GM12892 (cell line): ENCODE results near the gene CAV2.

Source experiments
- DNase-seq: peaks from one replicate; pipeline ENCODE4 v3.0.0; 2011; ENCODE audit not compliant: insufficient read length
- FAIRE-seq: peaks from 2 replicates; lab custom pipeline; 2011; peaks lifted over from hg19 to GRCh38; lab: Jason Lieb, UNC
- POLR2A ChIP-seq: IDR thresholded peaks from 2 replicates; pipeline ENCODE4 v1.6.1; 2011; ENCODE audit warnings: low read depth, low read length, control low read depth
- POLR2AphosphoS5 ChIP-seq: IDR thresholded peaks from 2 replicates; pipeline ENCODE4 v1.6.1; 2011; ENCODE audit warnings: low read depth, low read length, control low read depth
- TAF1 ChIP-seq: IDR thresholded peaks from 2 replicates; pipeline ENCODE4 v1.6.1; 2011; ENCODE audit warnings: low read depth, mild to moderate bottlenecking, control low read depth, low read length, borderline replicate concordance

The CAV2 gene

DNA sequence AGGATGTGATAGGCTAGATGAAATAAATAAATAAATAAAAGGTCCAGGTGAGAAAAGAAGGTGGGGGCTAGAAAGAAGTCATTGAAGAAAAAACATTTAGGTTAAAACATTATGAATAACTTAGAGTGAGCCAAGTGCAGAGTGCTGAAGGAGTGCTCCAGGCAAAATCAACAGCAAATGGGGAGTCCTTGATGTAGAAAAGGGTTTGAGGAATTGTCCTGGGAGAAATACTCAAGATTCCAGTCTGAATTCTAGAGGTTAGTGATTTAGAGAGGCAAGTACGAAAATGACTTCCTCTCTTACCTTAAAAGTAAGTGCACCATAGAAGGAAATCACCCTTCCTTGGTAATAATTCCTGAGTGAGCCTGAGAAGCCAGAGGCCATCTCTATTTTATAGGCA, 44.9 kb downstream of the CAV2 start:
- no peak for FAIRE-seq
- no peak for TF ChIP-seq POLR2A
- no peak for TF ChIP-seq POLR2AphosphoS5
- no peak for TF ChIP-seq TAF1
- no peak for DNase-seq

DNA sequence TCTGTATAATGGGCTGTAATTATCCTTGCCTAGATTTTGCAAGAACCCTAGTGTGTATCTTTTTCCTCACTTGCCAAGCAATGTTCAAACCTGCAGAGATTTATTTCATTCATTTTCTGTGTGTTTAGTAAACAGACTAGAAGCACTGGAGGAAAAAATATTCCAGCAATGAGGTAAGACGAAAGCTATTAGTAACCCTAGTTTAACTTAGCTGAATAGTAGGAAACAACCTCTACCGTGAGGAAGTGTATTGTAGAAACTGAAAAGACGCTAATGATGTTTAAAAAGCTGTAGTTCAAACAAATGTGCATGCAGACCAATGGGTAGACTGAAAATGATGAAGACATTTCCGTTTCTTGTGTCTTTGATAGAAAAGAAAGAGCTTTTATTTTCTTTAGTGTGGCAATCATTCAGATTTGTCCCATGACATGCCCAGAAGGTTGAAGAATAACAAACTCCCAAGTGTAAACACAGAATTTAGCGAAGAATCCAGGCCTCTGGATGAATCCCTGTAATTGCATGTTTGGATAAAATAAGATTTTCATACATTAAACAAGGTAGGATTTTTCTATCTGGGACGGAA, 46.0 kb downstream of the CAV2 start:
- DNase-seq (no peak), FAIRE-seq (no peak)
- TF ChIP-seq POLR2A (no peak), TAF1 (no peak), POLR2AphosphoS5 (no peak)

DNA sequence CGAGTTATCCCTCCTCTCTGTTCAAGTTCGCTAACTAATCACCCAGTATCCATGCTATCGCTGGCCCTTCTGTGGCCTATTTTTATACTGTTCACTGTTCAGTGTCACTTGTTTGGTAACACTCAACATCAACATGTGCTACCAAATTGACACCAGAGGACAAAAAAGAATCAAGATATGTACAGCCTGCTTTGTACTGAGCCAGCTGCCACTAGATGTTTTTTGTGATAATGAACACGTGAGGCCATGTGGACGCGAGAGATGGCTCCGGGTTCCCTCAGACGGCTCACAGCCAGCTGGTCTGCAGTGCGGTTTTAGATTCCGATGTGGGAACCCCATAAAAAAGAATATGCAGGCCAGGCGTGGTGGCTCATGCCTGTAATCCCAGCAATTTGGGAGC, 46.5 kb downstream of the CAV2 start:
- no peak for FAIRE-seq
- no peak for TF ChIP-seq POLR2A
- TF ChIP-seq POLR2AphosphoS5, result no peak
- TF ChIP-seq TAF1, result no peak
- DNase-seq, result no peak

DNA sequence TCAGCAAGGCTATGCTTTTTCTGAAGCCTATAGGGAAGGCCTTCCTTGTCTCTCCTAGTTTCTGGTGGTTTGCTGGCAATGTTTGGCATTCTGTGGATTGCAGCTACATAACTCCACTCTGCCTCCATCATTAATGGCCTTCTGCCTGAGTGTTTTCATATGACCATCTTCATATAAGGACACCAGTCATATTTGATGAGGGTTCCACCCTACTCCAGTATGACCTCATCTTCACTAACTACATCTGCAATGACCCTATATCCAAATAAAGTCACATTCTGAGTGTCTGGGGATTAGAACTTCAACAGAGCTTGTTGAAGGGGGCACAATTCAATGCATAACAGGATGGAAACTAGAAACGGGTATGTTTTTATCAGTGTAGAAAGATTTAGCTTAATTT, 47.4 kb downstream of the CAV2 start:
- FAIRE-seq (no peak), DNase-seq (no peak)
- no peak for TF ChIP-seq TAF1

DNA sequence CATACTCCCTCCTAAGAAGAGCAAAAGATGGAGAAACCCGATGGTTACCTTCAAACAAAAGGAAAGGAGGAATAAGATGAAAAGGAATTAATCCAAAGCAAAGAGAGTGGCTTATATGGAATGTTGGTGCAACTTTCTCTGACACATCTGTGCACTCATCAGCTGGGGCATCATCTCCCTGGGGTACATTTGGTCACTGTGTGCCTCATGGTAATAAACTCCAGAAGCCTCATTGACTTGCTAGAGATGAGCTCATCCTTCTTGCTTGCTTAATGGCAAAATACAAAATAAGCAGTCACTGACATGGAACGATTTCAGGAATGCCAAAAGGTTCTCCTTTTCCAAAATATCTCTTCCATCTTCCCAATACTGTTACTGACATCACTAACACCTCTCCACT, 47.8 kb downstream of the CAV2 start:
- FAIRE-seq (no peak), DNase-seq (no peak)
- TF ChIP-seq POLR2AphosphoS5 (no peak), POLR2A (no peak), TAF1 (no peak)

DNA sequence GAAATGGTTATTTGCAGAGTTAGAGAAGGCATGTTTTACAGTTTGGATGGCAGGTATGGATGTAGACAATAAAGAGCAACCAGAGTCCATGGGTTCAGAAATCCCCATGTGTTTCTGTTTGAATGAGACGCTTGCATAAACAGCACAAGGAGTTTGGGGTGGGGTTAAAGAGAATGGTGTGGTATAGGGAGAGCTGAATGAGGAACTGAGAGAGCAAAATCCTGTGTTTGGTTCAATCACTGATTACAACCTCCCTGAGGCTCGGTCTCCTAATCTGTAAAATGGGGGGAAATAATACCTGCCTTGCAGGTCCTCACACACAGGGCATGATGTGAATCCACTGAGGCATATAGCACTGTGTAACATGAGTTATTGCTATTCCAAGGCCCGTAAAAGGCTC, 49.0 kb downstream of the CAV2 start:
- TF ChIP-seq TAF1 (no peak), POLR2A (no peak), POLR2AphosphoS5 (no peak)
- FAIRE-seq (no peak), DNase-seq (no peak)

DNA sequence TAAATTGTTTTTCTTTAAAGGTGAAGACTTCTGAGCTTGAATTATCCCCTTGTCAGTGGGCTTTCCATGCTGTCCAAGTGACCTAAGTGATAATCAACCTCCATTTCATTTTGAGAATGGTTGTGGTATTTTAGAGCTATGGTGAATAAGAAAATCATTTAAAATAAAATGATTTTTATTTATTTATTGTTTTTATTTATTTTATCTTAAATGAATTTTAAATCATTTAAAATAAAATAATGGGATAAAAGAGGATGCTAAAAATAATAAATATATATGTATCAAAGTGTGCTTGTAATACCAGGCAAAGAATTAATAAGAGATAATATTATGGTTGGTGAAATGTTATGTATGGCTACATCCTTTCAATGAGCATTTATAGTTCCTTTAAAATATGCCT, 49.8 kb downstream of the CAV2 start:
- DNase-seq, result no peak
- FAIRE-seq, result no peak
- TF ChIP-seq TAF1 (no peak), POLR2AphosphoS5 (no peak), POLR2A (no peak)

DNA sequence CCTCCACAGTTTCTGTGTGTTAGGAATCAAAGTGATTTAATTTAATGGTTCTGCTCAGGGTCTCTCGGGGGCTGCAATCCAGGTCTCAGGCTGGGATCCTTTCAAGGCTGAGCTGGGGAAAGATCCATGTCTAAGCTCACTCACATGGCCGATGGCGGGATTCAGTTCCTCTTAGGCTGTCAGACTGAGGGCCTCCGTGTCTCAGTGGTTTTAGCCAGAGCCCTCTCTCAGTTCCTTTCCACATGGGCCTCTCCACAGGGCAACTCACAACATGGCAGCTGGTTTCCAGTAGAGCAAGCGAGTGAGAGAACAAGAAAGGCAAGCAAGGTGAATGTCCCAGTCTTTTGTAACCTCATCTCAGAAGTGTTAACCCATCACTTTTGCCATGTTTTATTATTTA, 52.2 kb downstream of the CAV2 start:
- DNase-seq, result no peak
- no peak for TF ChIP-seq POLR2AphosphoS5
- no peak for TF ChIP-seq TAF1
- TF ChIP-seq POLR2A, result no peak
- no peak for FAIRE-seq

DNA sequence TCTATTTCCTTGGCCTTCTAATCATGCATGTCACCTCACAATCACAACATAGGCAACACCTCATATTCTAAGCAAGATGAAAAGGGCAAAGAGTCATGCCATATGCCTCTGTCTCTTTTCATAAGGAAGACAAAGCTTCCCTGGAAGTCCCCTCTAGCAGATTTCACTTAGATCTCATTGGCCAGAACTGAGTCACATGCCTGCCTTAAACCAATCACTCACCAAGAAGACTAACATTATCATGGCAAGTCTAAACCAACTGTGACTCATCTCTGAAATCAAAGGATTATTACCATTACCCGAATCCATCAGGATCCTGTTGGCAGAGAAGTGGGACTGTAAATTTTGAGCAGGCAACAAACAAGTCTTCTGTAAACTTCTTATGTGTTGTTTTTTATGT, 53.1 kb downstream of the CAV2 start:
- no peak for TF ChIP-seq POLR2AphosphoS5
- TF ChIP-seq TAF1, result no peak
- no peak for TF ChIP-seq POLR2A
- DNase-seq, result no peak
- no peak for FAIRE-seq

DNA sequence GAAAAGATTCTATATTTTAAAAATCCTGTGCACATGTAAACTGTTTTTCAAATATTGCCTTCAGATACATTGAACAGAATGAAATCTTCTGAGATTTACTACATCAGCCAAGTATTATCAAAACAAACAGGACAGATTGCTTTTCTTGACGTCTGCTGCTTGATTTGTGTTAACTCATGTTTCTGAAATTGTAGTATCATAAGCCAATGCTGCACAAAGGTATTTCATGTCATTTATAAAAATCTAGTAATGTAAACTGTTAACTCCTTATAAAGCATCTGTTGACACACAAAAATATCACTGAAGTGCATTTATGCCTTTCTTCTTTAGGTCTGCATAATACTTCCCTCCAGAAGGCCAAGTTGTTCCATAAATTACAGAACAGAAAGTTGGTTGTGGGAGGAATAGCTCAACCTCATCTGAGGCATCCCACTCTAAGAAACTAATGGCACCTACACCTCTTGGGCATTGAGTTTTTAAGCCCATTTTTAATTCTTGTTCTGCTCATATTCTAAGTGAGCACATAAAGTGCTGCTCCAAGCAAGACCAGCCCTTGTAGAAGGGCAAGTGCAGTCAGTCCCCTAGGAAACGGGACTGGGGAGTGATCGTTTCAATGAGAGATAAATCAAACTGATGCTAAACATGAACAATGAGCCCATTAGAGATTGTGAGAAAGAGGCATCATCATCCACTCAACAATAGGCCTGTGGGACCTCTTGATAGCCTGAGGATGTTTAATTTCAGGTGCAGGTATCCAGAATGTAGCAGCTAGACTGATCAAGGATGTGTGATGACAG, 53.8 kb downstream of the CAV2 start:
- TF ChIP-seq TAF1, result no peak
- no peak for TF ChIP-seq POLR2AphosphoS5
- TF ChIP-seq POLR2A, result no peak
- DNase-seq (no peak), FAIRE-seq (no peak)

DNA sequence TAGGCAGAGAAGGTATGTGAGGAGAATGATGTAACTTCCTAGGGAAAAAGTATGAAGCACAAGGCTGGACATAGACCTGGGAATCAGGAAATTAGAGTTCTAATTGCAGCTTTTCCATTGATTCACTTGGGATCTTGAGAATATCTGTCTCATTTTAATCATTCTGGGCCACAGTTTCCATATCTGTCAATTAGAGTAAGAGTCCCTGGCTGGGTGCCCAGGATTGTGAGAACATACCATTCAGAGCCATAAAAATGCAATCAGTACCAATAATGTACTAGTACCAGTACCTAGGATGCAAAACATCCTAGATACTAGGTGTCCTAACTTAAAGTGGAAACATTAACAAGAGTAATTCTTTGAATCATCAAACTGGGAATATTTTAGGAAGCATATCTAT, 54.9 kb downstream of the CAV2 start:
- TF ChIP-seq POLR2A (no peak), TAF1 (no peak), POLR2AphosphoS5 (no peak)
- FAIRE-seq, result no peak

DNA sequence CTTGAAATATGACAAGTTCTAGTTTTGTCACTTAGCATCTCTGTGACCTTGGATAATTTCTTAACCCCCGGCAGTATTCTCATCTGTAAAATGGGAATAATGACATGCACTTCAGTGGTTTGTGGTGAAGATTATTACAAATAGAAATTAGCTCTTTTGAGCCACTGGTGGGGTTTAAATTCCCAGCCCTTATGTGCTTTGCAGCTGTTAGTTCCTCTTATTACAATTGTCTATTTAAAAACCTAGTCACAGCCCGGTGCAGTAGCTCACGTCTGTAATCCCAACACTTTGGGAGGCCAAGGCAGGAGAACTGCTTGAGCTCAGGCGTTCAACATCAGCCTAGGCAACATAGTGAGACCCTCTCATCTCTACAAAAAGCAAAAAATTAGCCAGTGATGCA, 55.4 kb downstream of the CAV2 start:
- DNase-seq (no peak), FAIRE-seq (no peak)
- TF ChIP-seq TAF1 (no peak), POLR2A (no peak), POLR2AphosphoS5 (no peak)

More for the DNA sequence above, 54.9 kb downstream of the CAV2 start:
- DNase-seq, result no peak
